GM19351 (cell line): ENCODE data around the gene SLC30A3.

Experiments
- ATAC-seq: cut with Tn5 transposase; IDR thresholded peaks from one replicate; pipeline ENCODE4 v1.9.1; 2021; ENCODE audit warnings: mild to moderate bottlenecking, moderate library complexity; ENCODE audit not compliant: unreplicated experiment

SLC30A3 gene

DNA sequence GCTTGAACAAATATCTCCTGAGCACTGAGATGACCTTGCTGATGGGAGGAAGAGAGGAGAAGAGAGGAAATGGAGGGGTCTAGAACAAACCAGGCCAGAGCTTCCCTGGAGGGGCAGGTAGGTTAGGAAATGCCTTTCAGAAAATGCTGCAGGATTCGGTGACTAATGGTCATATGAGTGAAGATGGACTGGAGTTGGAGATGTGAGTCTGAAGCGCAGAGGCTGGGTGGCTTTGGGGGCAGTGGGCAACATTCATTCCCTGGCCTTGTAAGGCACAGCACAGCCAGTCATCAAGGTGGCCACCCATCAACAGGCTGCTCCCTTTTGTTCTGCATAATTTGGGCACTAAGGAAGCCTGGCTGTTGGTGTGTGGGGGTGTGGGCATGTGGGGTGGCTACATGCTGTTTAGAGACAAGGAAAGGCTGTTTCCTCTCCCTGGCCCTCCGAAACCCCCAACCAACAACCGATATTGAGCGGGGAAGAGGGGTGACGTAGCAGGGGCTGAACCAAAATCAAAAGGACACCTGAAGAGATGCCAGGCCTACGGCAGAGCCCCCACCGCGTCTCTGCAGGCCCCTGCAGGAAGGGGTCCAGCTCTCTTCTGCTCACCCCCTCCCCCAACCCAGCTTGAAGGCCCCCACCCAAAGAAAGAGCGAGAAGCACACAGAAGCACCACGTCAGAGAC, 1.5 kb downstream of the SLC30A3 start:
- no peak for ATAC-seq

- no peak for ATAC-seq
These were observed 4.8 kb downstream of the SLC30A3 start for GRCh38 chr2:27258051-27258450.

DNA sequence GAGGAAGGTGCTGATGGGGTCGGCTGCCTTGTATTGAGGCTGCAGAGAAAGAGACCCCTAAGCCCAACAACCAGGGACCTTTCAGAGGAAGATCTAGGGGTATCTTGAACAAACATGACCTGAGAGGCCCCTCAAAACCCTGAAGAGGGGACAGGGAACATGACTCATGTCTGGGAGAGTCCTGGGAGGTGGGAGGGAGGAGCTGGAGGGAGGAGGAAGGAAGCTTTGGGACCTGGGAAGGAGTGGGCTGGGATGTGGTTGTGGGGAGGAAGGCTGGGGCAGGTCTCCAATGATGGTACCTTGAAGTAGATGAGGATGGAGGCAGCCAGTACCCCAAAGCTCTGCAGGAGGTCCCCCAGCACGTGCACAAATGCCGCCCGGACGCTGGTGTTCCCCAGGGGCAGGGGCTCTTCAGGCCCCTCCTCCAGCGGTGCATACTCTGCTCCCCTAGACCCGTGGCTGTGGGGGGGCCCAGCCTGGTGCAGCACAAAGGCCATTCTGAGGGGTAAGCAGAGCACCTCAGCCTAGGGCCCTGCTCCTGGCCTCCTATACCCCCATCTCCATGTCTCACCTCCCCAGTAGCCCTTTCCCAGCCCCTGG, 5.9 kb downstream of the SLC30A3 start:
- no peak for ATAC-seq

DNA sequence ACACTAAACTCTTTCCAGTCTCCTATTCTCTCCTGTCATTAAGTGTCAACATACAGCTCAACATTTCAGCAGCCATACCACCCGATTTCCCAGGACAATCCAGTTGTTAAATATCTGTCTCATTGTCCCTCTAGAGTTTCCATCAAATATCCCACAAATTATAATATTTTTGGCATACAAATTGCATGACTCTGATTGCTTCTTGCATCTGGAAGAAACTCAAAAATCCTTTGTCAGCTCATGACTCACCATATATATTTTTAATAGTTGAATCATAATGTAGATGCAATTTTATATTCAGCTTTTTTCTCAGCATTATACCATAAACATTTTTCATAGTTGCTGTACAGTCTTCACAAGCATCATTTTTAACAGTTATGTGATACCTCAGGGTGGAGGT, 7.2 kb downstream of the SLC30A3 start:
- no peak for ATAC-seq

DNA sequence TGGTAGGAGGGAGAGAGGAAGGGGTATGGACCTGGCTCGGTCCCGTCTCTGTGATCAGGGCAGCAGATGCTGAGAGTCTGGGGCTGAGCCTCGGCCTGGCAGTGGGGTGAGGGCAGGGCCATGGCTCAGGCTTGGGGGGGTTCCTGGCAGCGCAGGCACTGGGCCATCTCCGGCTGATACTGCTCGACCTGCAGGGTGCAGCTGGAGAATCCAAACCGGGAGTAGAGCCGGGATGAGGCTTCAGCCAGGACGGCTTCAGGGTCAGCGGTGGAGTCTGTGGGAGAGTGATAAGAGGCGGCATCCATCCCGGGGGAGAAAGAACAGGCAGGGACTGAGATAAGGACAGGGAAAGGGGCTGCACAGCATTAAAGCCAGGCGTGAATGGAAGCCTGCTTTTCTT, 7.7 kb downstream of the SLC30A3 start:
- ATAC-seq: no peak

DNA sequence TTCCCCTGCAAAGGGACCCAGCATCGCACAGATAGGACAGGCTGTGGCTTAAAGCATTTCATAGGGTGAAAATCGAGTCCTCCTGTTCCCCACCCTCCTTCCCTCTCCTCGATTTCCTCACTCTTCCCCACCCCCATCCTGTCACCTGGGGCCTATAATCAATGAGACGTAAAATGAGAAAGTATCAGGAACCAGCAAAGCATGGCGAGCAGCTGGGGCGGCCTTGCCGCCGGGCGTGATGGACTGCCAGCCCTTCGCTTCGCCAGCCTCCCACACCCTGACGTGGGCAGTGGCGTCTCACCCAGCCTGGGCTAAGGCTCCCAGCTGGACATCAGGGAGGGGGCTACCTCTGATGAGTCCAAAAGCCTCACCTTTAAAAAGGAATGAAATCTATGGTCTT, 11.1 kb downstream of the SLC30A3 start:
- ATAC-seq: no peak

DNA sequence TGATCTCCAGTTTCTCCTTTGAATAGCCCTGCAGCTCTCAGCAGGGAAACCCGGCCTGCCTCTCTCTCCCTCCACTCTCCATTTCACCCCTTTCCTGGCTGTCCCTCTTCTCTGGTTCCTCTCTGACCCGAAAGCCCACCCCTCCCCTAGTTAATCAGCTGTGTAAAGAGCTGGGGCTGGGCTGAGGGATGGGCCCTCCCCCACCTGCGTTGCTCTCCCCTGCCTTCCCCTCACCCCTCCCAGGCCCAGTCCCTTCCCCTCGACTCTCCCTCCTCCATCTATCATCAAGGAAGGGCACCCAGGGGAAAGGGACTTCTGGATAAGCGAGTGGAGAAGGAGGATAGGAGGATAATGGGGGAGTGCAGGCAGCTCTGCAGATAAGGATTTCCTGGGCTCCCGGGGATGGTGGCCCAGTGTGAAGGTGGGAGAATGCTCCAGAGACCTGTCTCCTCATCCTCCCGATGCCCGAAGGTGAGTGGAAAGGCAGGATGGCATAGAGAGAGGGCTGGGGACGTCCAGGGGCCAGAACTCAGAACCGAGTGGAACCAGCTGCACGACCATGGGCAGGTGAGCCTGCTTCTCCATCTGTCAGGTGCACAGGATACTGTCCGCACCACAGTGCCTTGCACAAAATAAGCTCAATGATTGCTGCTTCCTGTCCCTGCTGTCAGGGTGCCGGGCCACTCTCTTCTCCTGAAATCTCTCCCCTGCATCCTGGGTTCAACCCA, 12.0 kb downstream of the SLC30A3 start:
- no peak for ATAC-seq

DNA sequence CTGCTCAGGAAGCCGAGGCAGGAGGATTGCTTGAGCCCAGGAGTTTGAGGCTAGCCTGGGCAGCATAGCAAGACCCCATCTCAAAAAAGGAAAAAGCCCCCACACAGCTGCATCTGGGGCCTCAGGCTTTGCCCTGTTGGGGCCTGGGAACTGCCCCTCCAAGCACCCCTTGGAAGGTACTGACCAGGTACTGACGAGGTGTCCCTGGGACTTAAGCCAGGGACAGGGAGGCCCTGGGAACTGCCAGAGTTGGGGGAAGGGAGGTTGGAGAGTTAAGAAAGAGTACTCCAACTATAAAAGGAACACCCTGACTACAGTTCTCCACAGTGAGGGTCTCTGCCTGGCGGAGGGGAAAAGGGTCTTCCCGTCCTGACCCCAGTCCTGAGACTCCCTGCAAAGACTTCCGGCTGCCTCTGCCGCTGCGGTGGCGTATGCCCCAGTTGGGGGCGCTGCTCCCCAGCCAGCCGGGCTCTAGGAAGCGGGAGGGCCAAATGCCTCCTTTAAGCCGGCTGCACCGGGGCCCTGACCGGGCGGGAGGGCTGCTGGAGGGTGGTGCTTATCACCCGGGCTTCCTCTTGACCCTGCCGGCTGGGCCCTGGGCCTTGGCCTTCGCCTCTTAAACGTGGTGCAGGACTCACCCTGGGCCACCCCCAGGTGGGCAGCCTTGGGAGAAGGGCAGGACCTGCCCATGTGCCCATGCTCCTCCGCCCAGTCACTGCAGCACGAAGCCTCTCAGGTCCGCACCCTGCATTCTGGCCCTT, 12.8 kb downstream of the SLC30A3 start:
- ATAC-seq: no peak

- ATAC-seq: no peak
These were observed 13.5 kb downstream of the SLC30A3 start for GRCh38 chr2:27249159-27249890.

DNA sequence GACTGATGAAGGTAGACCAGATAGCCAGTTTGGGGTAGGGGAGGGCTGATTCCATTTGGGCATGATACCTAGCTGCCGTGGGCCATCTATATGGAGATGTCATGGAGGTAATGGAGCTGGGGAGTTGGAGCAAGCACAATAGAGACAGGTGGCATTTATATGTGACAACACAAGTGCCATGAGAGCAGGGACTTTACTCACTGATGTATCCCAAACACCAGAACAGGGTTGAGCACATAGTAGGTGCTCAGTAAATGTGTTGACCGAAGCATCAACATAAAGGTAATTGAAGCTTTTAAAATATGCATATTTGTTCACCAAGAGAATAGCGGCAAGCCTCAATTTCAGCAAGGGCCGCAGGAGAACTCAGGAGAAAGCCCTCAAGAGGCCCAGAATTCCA, 15.0 kb downstream of the SLC30A3 start:
- ATAC-seq: no peak

DNA sequence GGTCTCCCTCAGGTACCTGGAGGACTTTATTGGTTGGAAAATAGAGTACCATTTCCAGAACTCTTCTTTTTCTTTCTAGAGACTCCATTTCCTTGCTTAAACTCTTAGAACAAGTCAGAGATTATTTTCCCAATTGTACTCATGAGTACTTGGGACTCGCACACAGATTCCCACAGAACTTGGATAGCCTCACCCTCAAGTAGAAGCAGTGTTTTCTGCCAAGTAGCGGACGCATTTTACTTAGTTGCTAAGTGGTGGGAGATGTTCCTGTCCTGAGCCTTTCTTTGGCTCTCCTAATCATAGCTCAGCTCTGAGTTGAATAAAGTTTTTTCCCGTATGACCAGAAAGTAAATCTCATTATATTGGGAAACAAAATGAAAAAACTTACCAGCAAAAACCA, 17.2 kb downstream of the SLC30A3 start:
- no peak for ATAC-seq

DNA sequence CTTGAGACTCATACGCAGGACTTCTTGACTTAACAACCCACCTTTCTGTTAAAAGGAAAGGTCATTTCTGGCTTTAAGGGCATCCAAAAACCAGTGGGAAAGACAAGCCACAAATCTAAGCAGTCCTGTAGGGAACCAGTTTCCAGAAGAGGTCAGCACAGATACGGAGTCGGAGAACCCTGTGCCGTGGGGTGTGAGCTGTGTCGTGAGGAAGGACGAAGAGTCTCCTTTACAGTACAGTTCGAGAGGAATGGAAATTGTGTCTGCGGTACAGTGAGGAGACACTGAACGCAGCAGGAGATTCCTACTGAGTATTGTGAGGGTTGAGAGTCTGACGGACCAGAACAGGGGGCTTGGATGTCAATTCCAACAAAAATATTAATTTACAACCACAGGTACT, 17.7 kb downstream of the SLC30A3 start:
- no peak for ATAC-seq

- no peak for ATAC-seq
These were observed 19.3 kb downstream of the SLC30A3 start for GRCh38 chr2:27243391-27244130.

DNA sequence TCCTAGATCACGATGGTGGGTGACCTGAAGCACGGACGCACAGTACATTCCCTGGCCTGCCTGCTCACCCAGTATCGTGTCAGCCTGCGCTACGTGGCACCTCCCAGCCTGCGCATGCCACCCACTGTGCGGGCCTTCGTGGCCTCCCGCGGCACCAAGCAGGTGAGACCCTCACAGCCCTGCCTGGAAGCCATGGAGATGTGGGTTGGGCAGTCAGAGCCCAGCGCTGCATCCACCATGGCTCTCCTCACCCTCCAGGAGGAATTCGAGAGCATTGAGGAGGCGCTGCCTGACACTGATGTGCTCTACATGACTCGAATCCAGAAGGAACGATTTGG, 20.3 kb downstream of the SLC30A3 start:
- no peak for ATAC-seq

DNA sequence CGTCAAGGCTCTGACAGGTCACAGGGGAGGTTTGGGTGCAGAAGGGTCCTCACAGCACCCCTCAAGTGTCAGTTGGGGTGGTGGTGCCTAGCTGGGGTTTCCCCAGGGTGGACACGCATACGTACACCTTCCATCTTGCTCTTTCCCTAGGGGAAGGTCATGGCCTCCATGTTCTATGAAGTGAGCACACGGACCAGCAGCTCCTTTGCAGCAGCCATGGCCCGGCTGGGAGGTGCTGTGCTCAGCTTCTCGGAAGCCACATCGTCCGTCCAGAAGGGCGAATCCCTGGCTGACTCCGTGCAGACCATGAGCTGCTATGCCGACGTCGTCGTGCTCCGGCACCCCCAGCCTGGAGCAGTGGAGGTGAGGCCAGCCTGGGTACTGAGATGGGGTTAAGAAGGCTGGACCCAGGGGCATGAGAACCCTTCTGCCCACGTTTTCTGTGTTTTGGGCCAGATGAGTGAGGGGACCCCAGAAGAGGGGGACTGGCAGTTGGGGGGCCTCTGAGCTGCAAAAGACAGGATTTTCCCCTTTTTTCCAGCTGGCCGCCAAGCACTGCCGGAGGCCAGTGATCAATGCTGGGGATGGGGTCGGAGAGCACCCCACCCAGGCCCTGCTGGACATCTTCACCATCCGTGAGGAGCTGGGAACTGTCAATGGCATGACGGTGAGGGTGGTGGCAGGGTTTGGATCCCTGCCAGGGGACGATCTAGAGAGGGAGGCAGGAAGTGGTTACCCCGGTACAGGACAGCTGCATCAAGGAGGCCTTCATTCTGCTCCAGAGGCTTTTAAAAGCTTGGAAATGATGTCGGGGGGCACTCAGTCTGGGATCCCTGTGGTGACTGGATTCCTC, 20.9 kb downstream of the SLC30A3 start:
- ATAC-seq: no peak

GRCh38 chr2:27240406-27240805, 22.4 kb downstream of the SLC30A3 start:
- no peak for ATAC-seq

GRCh38 chr2:27238976-27239375, 23.9 kb downstream of the SLC30A3 start:
- no peak for ATAC-seq

GRCh38 chr2:27237341-27237945, 25.4 kb downstream of the SLC30A3 start:
- ATAC-seq: no peak

DNA sequence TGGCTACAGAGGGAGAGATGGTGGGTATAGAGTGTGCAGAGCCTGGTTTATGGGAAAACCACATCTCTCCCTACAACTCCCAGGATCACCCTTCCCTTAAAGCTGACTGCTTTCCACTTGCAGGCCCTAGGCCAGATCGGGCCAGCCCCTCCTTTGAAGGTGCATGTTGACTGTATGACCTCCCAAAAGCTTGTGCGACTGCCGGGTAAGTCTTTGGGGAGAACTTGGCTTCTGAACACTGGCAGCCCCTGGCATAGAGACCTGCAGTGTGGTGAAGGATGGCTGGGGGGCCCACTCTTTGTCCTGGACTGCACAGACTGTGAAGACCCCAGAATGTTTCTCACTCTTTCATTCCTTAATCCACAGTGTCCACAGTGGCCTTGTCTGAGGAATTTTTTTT, 26.2 kb downstream of the SLC30A3 start:
- ATAC-seq: no peak
